GM18951 (cell line): ENCODE results near the gene AP2B1.

Experiments
- POLR2A ChIP-seq: IDR thresholded peaks from 4 replicates; pipeline ENCODE4 v1.6.1; 2011; ENCODE audit warnings: mild to moderate bottlenecking; ENCODE audit not compliant: insufficient read length, insufficient read depth; ENCODE audit errors: extremely low read depth
- in situ Hi-C: fragments of 300-500 bp; cut with MboI; formaldehyde crosslinking; loops from one replicate; pipeline ENCODE4 v1.12.0; 2022; ENCODE audit warnings: low sequenced_read_pairs, mixed read lengths, inconsistent platforms; ENCODE audit not compliant: unreplicated experiment

AP2B1 gene

DNA sequence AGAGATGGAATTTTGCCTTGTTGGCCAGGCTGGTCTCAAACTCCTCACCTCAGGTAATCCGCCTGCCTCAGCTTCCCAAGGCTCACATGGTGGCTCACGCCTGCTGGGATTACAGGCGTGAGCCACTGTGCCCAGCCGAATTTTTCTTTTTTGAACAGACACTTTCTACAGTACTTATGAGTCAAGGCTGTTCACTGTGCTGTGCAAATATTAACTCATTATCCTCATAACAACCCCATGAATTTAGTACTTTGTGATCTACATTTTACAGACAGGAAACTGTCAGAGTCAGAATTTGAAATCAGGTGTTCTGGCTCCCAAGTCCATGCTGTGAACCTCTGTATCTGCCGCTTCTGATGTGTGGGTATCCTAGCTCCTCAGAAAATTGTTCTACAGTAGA is 118.6 kb downstream of the AP2B1 start:
- TF ChIP-seq POLR2A: no peak
- in situ Hi-C loops: no loop called here

DNA sequence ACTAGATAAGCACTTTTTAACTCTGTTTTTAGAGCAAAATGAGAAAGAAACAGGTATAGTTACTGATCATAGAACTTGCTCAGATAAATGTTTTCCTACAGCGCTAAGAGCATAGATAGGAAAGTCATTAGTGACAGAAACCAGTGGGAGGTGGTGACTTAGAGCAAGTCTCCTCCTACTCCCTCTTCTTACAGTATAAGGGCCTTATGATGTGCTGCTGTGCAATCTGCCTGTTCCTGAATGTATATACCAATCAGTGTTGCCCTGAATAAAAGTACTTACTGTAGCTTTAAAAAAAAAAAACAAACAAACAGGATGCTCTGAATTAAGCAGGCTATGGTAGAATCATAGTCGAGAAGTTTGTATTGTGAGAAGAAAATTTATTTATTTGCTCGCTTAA is 121.0 kb downstream of the AP2B1 start:
- no peak for TF ChIP-seq POLR2A
- in situ Hi-C loops: no loop called here

GRCh38 chr17:35708951-35709350 is 121.8 kb downstream of the AP2B1 start:
- no peak for TF ChIP-seq POLR2A
- in situ Hi-C loops: no loop called here

- in situ Hi-C loops: no loop called here
- no peak for TF ChIP-seq POLR2A
These were observed 122.8 kb downstream of the AP2B1 start for GRCh38 chr17:35709874-35710273.

DNA sequence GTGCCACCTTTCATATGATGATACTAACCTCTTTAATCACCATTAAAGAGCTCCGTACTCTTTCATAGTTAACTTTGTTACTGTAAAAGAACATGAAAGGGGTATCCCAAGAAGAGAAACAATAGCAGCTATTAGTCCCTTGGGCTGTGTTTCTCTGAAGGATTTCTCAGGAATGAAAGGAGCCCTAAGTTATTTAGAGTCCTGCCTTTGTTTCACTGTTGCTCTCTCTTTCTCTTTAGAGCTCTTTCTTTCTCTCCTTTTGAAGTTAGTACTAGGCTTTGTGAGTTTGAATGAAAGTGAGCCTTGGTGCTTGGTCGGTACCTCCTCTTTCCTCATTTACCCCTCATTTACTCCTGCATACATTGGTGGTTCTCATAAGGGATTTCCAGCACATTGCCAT is 123.8 kb downstream of the AP2B1 start:
- in situ Hi-C loops: no loop called here
- no peak for TF ChIP-seq POLR2A

- in situ Hi-C loops: no loop called here
- TF ChIP-seq POLR2A: no peak
These were observed 126.1 kb downstream of the AP2B1 start for GRCh38 chr17:35713069-35713728.

DNA sequence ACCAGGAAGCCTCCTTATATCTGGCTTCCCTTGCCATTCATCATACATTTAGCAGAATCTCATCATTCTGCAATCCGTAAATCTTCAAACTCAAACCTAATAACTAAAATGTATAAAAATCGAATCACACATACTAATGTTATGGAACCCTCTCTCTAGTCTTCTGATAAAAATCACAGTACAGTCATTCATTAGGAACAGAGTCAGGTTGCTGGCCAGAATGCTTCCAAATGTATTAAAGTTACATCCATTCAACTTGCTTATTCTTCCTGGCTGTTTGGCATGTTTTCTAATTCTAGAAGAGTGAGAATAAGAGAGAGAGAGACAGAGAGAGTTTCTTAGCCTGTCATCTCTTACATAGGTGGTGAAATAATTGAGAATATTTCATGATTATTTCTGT is 127.9 kb downstream of the AP2B1 start:
- in situ Hi-C loops: no loop called here
- no peak for TF ChIP-seq POLR2A

DNA sequence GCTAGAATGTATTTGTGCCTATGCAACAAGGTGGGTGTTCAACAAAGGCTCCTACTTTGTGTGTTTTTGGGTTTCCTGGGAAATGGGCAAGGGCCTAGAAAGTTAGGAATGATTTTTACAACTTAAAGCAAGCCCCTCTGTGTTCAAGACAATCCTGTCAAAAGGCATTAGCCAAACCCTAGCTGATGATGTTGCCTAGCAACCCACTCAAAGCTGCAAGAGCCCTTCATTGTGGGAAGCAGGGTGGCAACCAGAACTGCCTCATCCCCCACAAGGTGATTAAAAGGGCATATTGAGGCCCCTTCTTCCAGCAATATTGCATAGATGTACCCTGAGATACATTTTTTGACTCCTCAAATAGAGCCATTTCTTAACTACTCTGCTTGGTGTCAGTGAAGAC is 128.3 kb downstream of the AP2B1 start:
- in situ Hi-C loops: no loop called here
- TF ChIP-seq POLR2A: no peak

GRCh38 chr17:35716173-35716572 is 129.1 kb downstream of the AP2B1 start:
- in situ Hi-C loops: no loop called here
- no peak for TF ChIP-seq POLR2A

- in situ Hi-C loops: no loop called here
These were observed 129.9 kb downstream of the AP2B1 start for GRCh38 chr17:35716897-35717465.

DNA sequence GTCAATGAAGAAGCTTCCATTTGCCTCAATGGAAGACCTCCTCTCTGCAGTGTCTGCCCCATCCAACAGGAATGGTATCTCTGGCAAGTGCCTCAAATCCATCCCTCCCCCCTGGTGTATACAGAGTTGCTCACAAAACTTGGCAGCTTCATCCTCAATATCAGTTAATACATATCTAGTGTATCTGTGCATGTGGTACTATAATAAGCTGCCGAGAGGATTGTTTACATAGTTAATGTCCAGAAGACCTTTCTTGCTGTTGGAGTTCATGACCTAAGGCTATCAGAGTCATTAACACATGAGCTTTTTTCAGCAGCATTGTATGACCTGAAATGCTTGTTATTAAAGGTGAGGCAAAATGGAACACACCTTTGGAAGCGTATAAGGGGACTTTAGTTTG is 130.4 kb downstream of the AP2B1 start:
- in situ Hi-C loops: no loop called here
- no peak for TF ChIP-seq POLR2A

More at GRCh38 chr17:35716897-35717465, 129.9 kb downstream of the AP2B1 start:
- TF ChIP-seq POLR2A: no peak

- in situ Hi-C loops: no loop called here
- TF ChIP-seq POLR2A: no peak
These were observed 136.6 kb downstream of the AP2B1 start for GRCh38 chr17:35723735-35724134.

DNA sequence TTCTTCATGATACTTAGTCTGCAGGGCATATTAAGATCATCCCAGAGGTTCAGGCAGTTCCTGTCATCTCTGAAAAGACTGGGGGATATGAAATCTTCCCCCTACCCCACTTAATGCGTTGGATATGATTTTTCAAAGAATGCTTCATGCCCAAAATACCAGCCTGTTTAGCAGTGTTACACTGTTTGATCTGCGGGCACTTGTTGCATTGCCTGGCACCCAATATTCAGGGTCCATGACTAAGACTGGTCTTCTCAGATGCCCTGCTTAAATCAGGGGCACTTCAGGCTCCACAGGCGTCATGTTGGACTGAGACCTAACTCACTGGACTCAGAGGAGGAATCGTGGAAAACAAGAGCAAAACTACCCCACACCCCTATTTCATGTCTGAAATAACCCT is 137.9 kb downstream of the AP2B1 start:
- in situ Hi-C loops: loop anchor here (25.0 kb wide), 1 partner anchor 563 kb away; no protein-coding TSS in a partner anchor
- no peak for TF ChIP-seq POLR2A

- TF ChIP-seq POLR2A: no peak
- in situ Hi-C loops: loop anchor here (25.0 kb wide), 1 partner anchor 563 kb away; no protein-coding TSS in a partner anchor
These were observed 138.6 kb downstream of the AP2B1 start for GRCh38 chr17:35725802-35726126.

DNA sequence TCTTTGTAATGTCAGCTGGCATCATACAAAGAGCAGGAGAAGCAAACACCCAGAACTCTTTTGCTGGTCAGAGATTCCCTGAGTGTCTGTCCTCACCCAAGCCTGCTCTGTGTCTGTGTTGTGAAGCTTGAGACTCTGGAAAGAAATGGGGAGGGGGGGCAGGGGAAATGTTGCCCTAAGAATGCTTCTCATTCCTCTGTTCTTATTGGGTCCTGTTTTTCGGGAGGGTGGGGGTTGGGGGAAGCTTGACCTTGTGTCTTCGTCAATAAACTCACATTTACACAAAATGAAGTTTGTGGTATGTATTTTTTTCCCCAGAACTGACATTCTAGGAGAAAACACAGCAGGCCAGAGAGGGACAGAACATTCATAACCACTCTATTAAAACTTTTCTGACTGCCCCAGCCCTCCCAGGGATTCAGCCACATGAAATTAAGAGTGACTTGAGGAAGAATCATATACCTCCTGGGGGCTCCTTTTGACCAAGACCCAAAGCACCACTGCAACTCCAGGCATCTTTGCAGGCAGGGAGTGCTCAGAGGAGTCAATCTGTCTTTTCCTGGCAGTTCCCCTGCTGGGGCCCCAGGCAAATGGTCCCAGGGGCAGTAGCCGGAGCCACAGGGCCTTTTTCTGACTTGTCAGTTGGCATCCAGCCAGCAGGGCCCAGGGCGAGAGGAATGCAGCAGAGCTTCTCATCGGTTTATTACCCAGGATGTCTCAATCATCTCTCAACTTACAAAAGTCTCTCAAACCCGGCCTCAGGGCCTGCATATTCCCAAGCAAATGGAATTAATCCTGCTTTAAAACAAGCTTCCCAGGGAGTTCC is 139.2 kb downstream of the AP2B1 start:
- in situ Hi-C loops: loop anchor here (25.0 kb wide), 1 partner anchor 564 kb away; no protein-coding TSS in a partner anchor

More for the DNA sequence above, 139.2 kb downstream of the AP2B1 start:
- no peak for TF ChIP-seq POLR2A
